ENCODE data around the gene ANKIB1. TPM values are rescaled to one million over a fixed set of nuclear protein-coding genes. Genes with fewer than 3 reads are reported as not detected.

The ANKIB1 gene
- total and polyA plus RNA-seq, 9 of the 15 experiments (the other 6 are each of a cell fraction or from before 2014, with no cell fraction given), result 5.9 to 25.2 (median 16.1) TPM

GRCh38 chr7:92366730-92367129, 121.0 kb downstream of the ANKIB1 start:
- no peaks in the 10 kb centered on the region for H3K27me3 ChIP-seq (ENCODE audit: control insufficient read depth in 2 of 2, insufficient read depth in 2 of 2, low read length in 2 of 2)
- no peak overlapping the region for H3K4me3 ChIP-seq
- FAIRE-seq, result no peak
- ATAC-seq, result no peak
- no peaks in the 10 kb centered on the region for H3K9me3 ChIP-seq (replicated peaks; ENCODE audit: control insufficient read depth, insufficient read depth, low read depth, low read length)
- BruUV-seq (replicated peaks), result no TSS peak
- no peaks in the 10 kb centered on the region for H3K4me1 ChIP-seq (replicated peaks in 1 of 2; ENCODE audit: control insufficient read depth in 2 of 2, insufficient read depth in 2 of 2, low read length in 2 of 2)
- no peak overlapping the region for H3K9ac ChIP-seq (ENCODE audit: insufficient read depth in 1 of 2, low read depth in 2 of 2, low read length in 2 of 2)
- no peak overlapping the region for H2AFZ ChIP-seq (ENCODE audit: low read depth, low read length)
- no peak overlapping the region for H3K4me2 ChIP-seq (ENCODE audit: insufficient read depth, low read length)
- DNase-seq (ENCODE audit: extremely low read depth in 1 of 4, low spot score in 3 of 4), result no peak
- CTCF ChIA-PET (ENCODE audit: low intra/inter-chr PET ratio), result no interaction called here
- intact Hi-C loops (cut with micrococcal nuclease) (no loop called here), in situ Hi-C loops (cut with MboI) (no loop called here)
- WGBS (ENCODE audit: insufficient coverage, low coverage, missing lambda C conversion rate), result 57% methylated on average over 2 of the region's 2 CpGs
- no peaks in the 10 kb centered on the region for H3K79me2 ChIP-seq (ENCODE audit: control insufficient read depth, insufficient read depth, low read length)
- H3K27ac ChIP-seq (ENCODE audit: extremely low read depth, low read depth, low read length), result no peak overlapping the region
- POLR2A ChIA-PET, result no interaction called here
- H3K36me3 ChIP-seq (ENCODE audit: control insufficient read depth, insufficient read depth, low read length), result peaks cover 20% of the 10 kb centered on the region
- H4K20me1 ChIP-seq (replicated peaks; ENCODE audit: control insufficient read depth, insufficient read depth, low read length), result no peaks in the 10 kb centered on the region
- H3K9me1 ChIP-seq (ENCODE audit: control insufficient read depth, insufficient read depth, low read length), result no peaks in the 10 kb centered on the region
- no peak for TF ChIP-seq ZBTB43 (CRISPR knock-in tag; IDR thresholded peaks at IDR 0.05)
- TF ChIP-seq ELK3 (CRISPR knock-in tag; IDR thresholded peaks at IDR 0.05), result no peak
- TF ChIP-seq ZNF41 (CRISPR knock-in tag; conservative IDR thresholded peaks at IDR 0.05), result no peak
- no peak for TF ChIP-seq PHB (CRISPR knock-in tag; IDR thresholded peaks at IDR 0.05)
- TF ChIP-seq ZNF609 (CRISPR knock-in tag; IDR thresholded peaks at IDR 0.05; ENCODE audit: borderline replicate concordance), result no peak
- TF ChIP-seq CEBPG (CRISPR knock-in tag; IDR thresholded peaks at IDR 0.05), result no peak
- TF ChIP-seq CEBPG (tag; conservative IDR thresholded peaks at IDR 0.05 in 1 of 2, IDR thresholded peaks at IDR 0.05 in 1 of 2), result no peak
- TF ChIP-seq CEBPB (tag; IDR thresholded peaks at IDR 0.05), result no peak
- no peak for TF ChIP-seq ZNF75A (CRISPR knock-in tag; IDR thresholded peaks at IDR 0.05)
- TF ChIP-seq MXD1 (CRISPR knock-in tag; IDR thresholded peaks at IDR 0.05; ENCODE audit: borderline replicate concordance, poor library complexity, severe bottlenecking), result no peak
- no peak for TF ChIP-seq RNF2 (IDR thresholded peaks at IDR 0.05)
- no peak for TF ChIP-seq ELF4 (CRISPR knock-in tag; IDR thresholded peaks at IDR 0.05)
- TF ChIP-seq ZNF57 (CRISPR knock-in tag; IDR thresholded peaks at IDR 0.05), result no peak
- no peak for TF ChIP-seq E2F4 (CRISPR knock-in tag; IDR thresholded peaks at IDR 0.05; ENCODE audit: low read depth)
- TF ChIP-seq ZNF780A (CRISPR knock-in tag; IDR thresholded peaks at IDR 0.05), result no peak
- TF ChIP-seq KAT8 (IDR thresholded peaks at IDR 0.05; ENCODE audit: low read depth), result no peak

All from K562 (cell line).